Endothelial cell of umbilical vein (primary cell): ENCODE results near the gene KIF23.

Source experiments
- EZH2 ChIP-seq: IDR thresholded peaks from 2 replicates; pipeline ENCODE4 v1.6.1; 2012; ENCODE audit warnings: borderline replicate concordance, low read depth, mild to moderate bottlenecking, moderate library complexity, low read length, inconsistent platforms; ENCODE audit not compliant: severe bottlenecking
- FOS ChIP-seq: IDR thresholded peaks from 2 replicates; pipeline ENCODE4 v1.6.1; 2011; ENCODE audit warnings: mild to moderate bottlenecking, low read length, moderate library complexity, borderline replicate concordance; ENCODE audit not compliant: insufficient read depth
- JUN ChIP-seq: IDR thresholded peaks from 2 replicates; pipeline ENCODE4 v1.6.1; 2011; ENCODE audit warnings: borderline replicate concordance, low read depth; ENCODE audit not compliant: insufficient read length, insufficient read depth
- POLR2A ChIP-seq: IDR thresholded peaks from 2 replicates; pipeline ENCODE4 v1.6.1; 2012; ENCODE audit warnings: low read depth, mild to moderate bottlenecking, control low read depth, low read length
- POLR2AphosphoS5 ChIP-seq: IDR thresholded peaks from 2 replicates; pipeline ENCODE4 v1.6.1; 2012; ENCODE audit warnings: low read depth, mild to moderate bottlenecking, control low read depth, low read length, moderate library complexity; ENCODE audit not compliant: insufficient read depth
- TF ChIP-seq, protein P1 (sequence below), 2 donors: IDR thresholded peaks; 1 replicate in 1 of 2; 2 replicates in 1 of 2; pipeline ENCODE4 v1.5.1; 2011; ENCODE audit warnings: low read length in 2 of 2, mild to moderate bottlenecking in 2 of 2, moderate library complexity in 2 of 2, control low read depth in 1 of 2, inconsistent platforms in 1 of 2, low read depth in 1 of 2; ENCODE audit not compliant: insufficient read depth in 1 of 2; ENCODE audit errors: extremely low read depth in 1 of 2
- TF ChIP-seq, protein P2 (sequence below): IDR thresholded peaks from 2 replicates; pipeline ENCODE4 v1.6.1; 2011; ENCODE audit not compliant: insufficient read depth, insufficient read length

DNA sequence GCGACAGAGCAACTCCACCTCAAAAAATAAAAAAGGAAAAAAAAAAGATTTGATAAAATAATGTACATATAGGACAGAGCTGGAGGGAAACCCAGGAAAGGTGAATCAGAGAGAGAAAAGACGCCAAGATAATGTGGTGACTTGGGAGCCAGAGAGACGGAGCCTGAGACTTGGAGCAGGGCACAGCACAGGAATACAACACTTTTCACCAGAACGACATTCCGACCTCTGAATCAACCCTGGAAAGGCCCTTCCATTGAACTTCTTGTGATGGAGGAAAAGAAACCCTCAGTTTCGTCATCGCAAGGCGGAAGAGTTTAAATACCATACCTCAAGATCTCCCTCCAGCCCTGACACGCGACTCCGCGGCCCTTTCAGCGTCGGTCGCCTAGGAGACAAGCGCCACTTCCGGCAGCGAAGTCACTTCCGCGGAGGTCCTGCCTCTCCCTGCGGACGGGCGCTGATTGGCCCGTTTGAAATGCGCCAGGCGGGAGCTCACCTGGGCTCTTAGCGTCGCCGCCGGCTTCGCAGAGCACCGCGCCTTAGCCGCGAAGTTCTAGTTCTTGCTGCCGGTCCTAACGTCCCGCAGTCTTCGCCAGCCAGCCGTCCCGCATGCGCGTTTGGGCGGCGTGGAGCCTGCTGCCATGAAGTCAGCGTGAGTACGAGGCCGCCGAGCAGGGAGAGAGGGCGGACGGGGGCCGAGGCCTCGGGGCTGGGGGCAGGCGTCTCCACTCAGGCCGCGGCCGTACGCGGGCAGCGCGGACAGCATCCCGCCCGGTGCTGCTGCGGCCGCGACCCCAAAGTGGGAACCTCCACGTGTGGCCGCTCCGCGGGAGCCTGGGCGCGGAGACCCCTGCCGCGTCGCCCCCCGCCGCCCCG is at the start of gene KIF23:
- peak; percentile 40 for TF ChIP-seq POLR2A
- TF ChIP-seq, protein P1, sequence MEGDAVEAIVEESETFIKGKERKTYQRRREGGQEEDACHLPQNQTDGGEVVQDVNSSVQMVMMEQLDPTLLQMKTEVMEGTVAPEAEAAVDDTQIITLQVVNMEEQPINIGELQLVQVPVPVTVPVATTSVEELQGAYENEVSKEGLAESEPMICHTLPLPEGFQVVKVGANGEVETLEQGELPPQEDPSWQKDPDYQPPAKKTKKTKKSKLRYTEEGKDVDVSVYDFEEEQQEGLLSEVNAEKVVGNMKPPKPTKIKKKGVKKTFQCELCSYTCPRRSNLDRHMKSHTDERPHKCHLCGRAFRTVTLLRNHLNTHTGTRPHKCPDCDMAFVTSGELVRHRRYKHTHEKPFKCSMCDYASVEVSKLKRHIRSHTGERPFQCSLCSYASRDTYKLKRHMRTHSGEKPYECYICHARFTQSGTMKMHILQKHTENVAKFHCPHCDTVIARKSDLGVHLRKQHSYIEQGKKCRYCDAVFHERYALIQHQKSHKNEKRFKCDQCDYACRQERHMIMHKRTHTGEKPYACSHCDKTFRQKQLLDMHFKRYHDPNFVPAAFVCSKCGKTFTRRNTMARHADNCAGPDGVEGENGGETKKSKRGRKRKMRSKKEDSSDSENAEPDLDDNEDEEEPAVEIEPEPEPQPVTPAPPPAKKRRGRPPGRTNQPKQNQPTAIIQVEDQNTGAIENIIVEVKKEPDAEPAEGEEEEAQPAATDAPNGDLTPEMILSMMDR (IDR thresholded peaks at IDR 0.05; ENCODE audit: extremely low read depth in 1 of 2, insufficient read depth in 1 of 2, low read depth in 1 of 2, low read length in 2 of 2) = no peak
- no peak for TF ChIP-seq JUN
- TF ChIP-seq, protein P2, sequence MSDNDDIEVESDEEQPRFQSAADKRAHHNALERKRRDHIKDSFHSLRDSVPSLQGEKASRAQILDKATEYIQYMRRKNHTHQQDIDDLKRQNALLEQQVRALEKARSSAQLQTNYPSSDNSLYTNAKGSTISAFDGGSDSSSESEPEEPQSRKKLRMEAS = peak; percentile 65
- peak; percentile 73 for TF ChIP-seq POLR2AphosphoS5
- TF ChIP-seq EZH2 = no peak
- TF ChIP-seq FOS = no peak
